Gastrocnemius medialis (tissue), 4 donors: Measurements from ENCODE around the gene CALD1. TPM values are rescaled to one million over a fixed set of nuclear protein-coding genes. Genes with fewer than 3 reads are reported as not detected.

ENCODE experiments used
- ATAC-seq, 2 donors: fragments of 150-250 bp; one replicate each; pipeline ENCODE4 v1.9.1; 2016
- DNase-seq, 2 donors: peaks; one replicate each; pipeline ENCODE4 v3.0.0-alpha.2; 2019
- H3K27ac ChIP-seq, 4 donors: fragments of 200-600 bp; sonication (generic); 1 replicate in 1 of 4; 2 replicates in 3 of 4; pipeline ENCODE4 v1.5.1; 2016 to 2018; ENCODE audit warnings: mild to moderate bottlenecking in 2 of 4, moderate library complexity in 1 of 4
- H3K27me3 ChIP-seq, 3 donors: fragments of 200-600 bp; sonication (generic) in 2 of 3; 1 replicate in 1 of 3; 2 replicates in 2 of 3; pipeline versions ENCODE4 v1.5.1 to v1.6.0; 2016 to 2019; ENCODE audit warnings: mild to moderate bottlenecking in 1 of 3, moderate library complexity in 1 of 3
- H3K36me3 ChIP-seq, 2 donors: fragments of 200-600 bp; sonication (generic) in 1 of 2; one replicate each; pipeline ENCODE4 v1.5.1; 2017 to 2018
- H3K4me1 ChIP-seq, 2 donors: fragments of 200-600 bp; sonication (generic) in 1 of 2; one replicate each; pipeline ENCODE4 v1.5.1; 2016 to 2017; ENCODE audit warnings: mild to moderate bottlenecking in 2 of 2
- H3K4me3 ChIP-seq, 4 donors: fragments of 200-600 bp; sonication (generic) in 3 of 4; 1 replicate in 1 of 4; 2 replicates in 3 of 4; pipeline ENCODE4 v1.5.1; 2016 to 2019; ENCODE audit warnings: mild to moderate bottlenecking in 2 of 4
- H3K9me3 ChIP-seq, 3 donors: fragments of 200-600 bp; sonication (generic) in 2 of 3; 1 replicate in 1 of 3; 2 replicates in 2 of 3; pipeline ENCODE4 v1.5.1; 2016 to 2019
- CTCF ChIP-seq, 5 experiments: fragments of 450-650 bp in 3 of 5; fragments of 200-600 bp in 2 of 5; sonication (generic) in 2 of 5; IDR thresholded peaks in 4 of 5; conservative IDR thresholded peaks in 1 of 5; 1 replicate in 4 of 5; 2 replicates in 1 of 5; pipeline ENCODE4 v1.5.1; 2016 to 2019; ENCODE audit warnings: antibody characterized with exemption in 5 of 5, mild to moderate bottlenecking in 3 of 5, moderate library complexity in 3 of 5
- POLR2A ChIP-seq, 2 donors: fragments of 450-650 bp; IDR thresholded peaks; one replicate each; pipeline ENCODE4 v1.6.1; 2017; ENCODE audit warnings: antibody characterized with exemption in 2 of 2, mild to moderate bottlenecking in 2 of 2, moderate library complexity in 2 of 2
- in situ Hi-C, 4 donors: fragments of 200-750 bp; cut with MboI; loops; one replicate each; pipeline versions ENCODE4 v1.15.0 to v1.8.0; 2017; ENCODE audit warnings: low sequenced_read_pairs in 4 of 4
- intact Hi-C: fragments of 100-400 bp; cut with DNase I; formaldehyde crosslinking; loops from one replicate; pipeline ENCODE4 v1.15.1; 2023; ENCODE audit warnings: low total_unique reads
- total RNA-seq, 4 donors: library from RNA; depleted of rRNA; stranded (reverse); fragments of >200 nt; gene quantifications; one replicate each; pipeline versions ENCODE4 v1.1.0 to v1.2.3, GENCODE V29; 2016

CALD1 gene
- total RNA-seq, 4 donors from 2014 or later = 25.9 to 43.2 (median 32.3) TPM

DNA sequence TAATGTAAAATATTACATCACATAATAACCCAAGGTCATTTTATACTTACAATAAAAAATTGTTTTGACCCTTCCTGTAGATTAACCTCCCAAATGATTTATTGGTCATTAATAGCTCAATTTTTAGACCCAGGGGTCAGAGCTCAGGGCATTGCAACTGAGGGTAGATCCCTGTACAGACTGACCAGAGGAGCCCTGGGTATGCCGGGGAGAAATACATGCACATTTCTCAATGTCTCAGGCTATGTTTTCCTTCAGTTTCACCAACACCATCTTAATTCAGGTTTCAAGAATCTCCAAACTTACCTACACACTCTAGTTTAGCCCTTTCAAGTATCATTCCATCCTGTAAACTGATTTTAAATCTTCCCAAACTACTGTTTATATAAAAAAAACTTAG lies 46.2 kb downstream of the CALD1 start:
- no peak for ATAC-seq
- intact Hi-C loops = no loop called here
- DNase-seq = no peak
- Histone ChIP-seq H3K36me3 (no peaks in the 10 kb centered on the region), H3K27ac (peak overlapping the region in 3 of 4 donors; percentile 42 to 66 (median 46)), H3K27me3 (no peaks in the 10 kb centered on the region), H3K4me1 (no peaks in the 10 kb centered on the region), H3K4me3 (no peak overlapping the region), H3K9me3 (no peaks in the 10 kb centered on the region)
- TF ChIP-seq CTCF (IDR thresholded peaks at IDR 0.05 in 4 of 5, conservative IDR thresholded peaks at IDR 0.05 in 1 of 5) = no peak
- TF ChIP-seq POLR2A (IDR thresholded peaks at IDR 0.05) = no peak
- in situ Hi-C loops = no loop called here

DNA sequence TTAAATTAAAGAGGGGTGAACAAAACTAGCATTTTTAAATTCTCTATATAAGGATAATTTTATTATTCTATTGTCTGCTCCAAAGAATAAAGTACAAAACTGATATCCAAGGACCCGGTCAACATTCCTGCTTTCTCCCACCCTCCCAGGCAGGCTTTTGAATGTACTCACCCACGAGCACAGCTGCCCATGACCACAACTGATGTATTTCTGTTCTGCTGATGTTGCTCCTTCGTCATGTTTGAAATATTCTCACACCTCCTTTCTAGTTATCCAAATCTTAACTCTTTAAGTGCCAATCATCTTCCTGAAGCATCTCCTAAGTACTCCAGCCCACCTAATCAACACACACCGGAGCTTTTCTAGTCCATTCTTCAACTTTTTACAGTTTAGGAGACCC lies 46.7 kb downstream of the CALD1 start:
- Histone ChIP-seq H3K4me3 (no peak overlapping the region), H3K36me3 (no peaks in the 10 kb centered on the region), H3K4me1 (no peaks in the 10 kb centered on the region), H3K27ac (peak overlapping the region in 3 of 4 donors; percentile 42 to 66 (median 46)), H3K9me3 (no peaks in the 10 kb centered on the region), H3K27me3 (no peaks in the 10 kb centered on the region)
- DNase-seq (no peak), ATAC-seq (no peak)
- in situ Hi-C loops = no loop called here
- intact Hi-C loops = no loop called here
- TF ChIP-seq CTCF (IDR thresholded peaks at IDR 0.05 in 4 of 5, conservative IDR thresholded peaks at IDR 0.05 in 1 of 5) (no peak), POLR2A (IDR thresholded peaks at IDR 0.05) (no peak)

DNA sequence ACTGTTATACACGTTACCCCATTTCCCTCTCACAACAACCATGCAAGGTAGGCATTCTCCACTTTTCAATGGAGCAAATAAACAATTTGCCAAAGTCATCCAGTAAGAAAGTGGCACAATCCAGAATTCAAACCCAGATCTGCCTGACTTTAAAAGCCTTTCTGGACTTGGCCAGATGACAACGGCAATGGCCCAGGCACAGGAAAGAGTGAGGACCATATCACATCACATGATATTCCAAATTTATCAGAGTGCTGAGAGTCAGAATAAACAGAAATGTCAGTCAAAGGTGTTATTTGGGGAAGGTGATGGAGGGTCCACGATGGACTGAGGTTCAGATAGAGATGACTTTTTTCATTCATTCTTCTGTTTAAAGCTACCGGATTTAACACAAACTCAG lies 48.0 kb downstream of the CALD1 start:
- DNase-seq = no peak
- ATAC-seq = no peak
- H3K4me1 ChIP-seq = no peaks in the 10 kb centered on the region
- TF ChIP-seq CTCF (IDR thresholded peaks at IDR 0.05 in 4 of 5, conservative IDR thresholded peaks at IDR 0.05 in 1 of 5) (no peak), POLR2A (IDR thresholded peaks at IDR 0.05) (no peak)
- H3K27me3 ChIP-seq = no peaks in the 10 kb centered on the region
- H3K36me3 ChIP-seq = no peaks in the 10 kb centered on the region
- no peak overlapping the region for H3K4me3 ChIP-seq
- no peaks in the 10 kb centered on the region for H3K9me3 ChIP-seq
- peak overlapping the region; percentile 41 to 66 (median 54) for H3K27ac ChIP-seq
- intact Hi-C loops = no loop called here
- in situ Hi-C loops = no loop called here

DNA sequence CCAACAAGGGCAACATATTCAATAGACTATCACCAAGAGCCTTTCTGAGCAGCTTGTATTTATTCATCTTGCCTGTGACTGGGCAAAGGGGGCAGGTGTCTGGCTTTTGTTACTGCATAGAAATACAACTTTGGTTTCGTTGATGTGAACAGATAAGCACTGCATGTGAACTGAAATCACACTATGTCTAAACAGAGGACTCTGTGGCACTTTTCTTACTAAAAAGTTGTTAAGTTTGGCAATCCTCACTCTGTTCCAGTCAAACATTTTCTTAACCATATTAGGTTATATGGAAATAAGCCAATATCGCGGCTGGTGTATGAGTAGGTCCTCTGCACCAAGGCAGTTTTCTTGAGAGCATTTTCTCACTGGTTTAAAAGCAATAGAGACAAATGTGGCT lies 48.5 kb downstream of the CALD1 start:
- in situ Hi-C loops = no loop called here
- TF ChIP-seq POLR2A (IDR thresholded peaks at IDR 0.05) (no peak), CTCF (IDR thresholded peaks at IDR 0.05 in 4 of 5, conservative IDR thresholded peaks at IDR 0.05 in 1 of 5) (no peak)

DNA sequence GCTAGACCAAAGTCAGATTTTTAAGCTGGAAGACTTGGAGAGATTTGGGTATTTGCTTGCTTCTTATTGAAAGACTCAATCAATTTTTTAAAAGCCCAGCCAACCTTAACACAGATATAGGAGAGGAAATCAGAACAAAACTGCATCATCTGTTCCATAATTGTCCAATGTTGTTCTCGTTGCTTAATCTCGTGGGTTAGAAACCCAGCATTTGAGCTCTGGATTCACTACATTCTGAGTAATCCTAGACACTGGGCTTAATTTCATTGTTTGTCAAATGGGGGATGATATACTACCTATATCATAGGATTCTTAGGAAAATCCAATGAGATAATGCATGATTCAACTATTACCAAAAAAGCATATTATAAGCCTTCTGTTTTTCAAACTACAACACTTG lies 48.9 kb downstream of the CALD1 start:
- Histone ChIP-seq H3K4me3 (no peak overlapping the region), H3K9me3 (no peaks in the 10 kb centered on the region), H3K27me3 (no peaks in the 10 kb centered on the region), H3K36me3 (no peaks in the 10 kb centered on the region), H3K4me1 (no peaks in the 10 kb centered on the region), H3K27ac (peak overlapping the region; percentile 31 to 66 (median 54))
- intact Hi-C loops = no loop called here
- no peak for TF ChIP-seq POLR2A (IDR thresholded peaks at IDR 0.05)
- TF ChIP-seq CTCF (IDR thresholded peaks at IDR 0.05 in 4 of 5, conservative IDR thresholded peaks at IDR 0.05 in 1 of 5) = no peak
- in situ Hi-C loops = no loop called here
- peak in 1 of 2 donors; percentile 41 for ATAC-seq
- no peak for DNase-seq

More for the DNA sequence above, 48.5 kb downstream of the CALD1 start:
- intact Hi-C loops = no loop called here
- Histone ChIP-seq H3K4me3 (no peak overlapping the region), H3K27ac (peak overlapping the region; percentile 31 to 66 (median 54)), H3K4me1 (no peaks in the 10 kb centered on the region), H3K9me3 (no peaks in the 10 kb centered on the region), H3K36me3 (no peaks in the 10 kb centered on the region), H3K27me3 (no peaks in the 10 kb centered on the region)
- peak; percentile 52 to 73 for ATAC-seq
- DNase-seq = no peak
